Natural killer cell (primary cell): ENCODE data around the gene EPG5. TPM values are rescaled to one million over a fixed set of nuclear protein-coding genes. Genes with fewer than 3 reads are reported as not detected.

Source experiments
- ATAC-seq, 3 donors: fragments of 150-1000 bp in 2 of 3; fragments of 200-7000 bp in 1 of 3; cut with Tn5 transposase; 1 replicate in 1 of 3; 2 replicates in 2 of 3; pipeline ENCODE4 v1.10.0; 2021; ENCODE audit warnings: mild to moderate bottlenecking in 2 of 3, moderate library complexity in 2 of 3
- DNase-seq, 2 donors: peaks; one replicate each; pipeline versions ENCODE4 v3.0.0 to v3.0.0-alpha.2; 2013 to 2021; ENCODE audit warnings: mixed read lengths in 1 of 2
- H3K27ac ChIP-seq: one replicate; pipeline ENCODE4 v1.5.1; 2013; ENCODE audit warnings: mild to moderate bottlenecking, low read length
- H3K27me3 ChIP-seq: one replicate; pipeline ENCODE4 v1.6.1; 2013; ENCODE audit warnings: low read length; ENCODE audit not compliant: control insufficient read depth, insufficient read depth
- H3K36me3 ChIP-seq: one replicate; pipeline ENCODE4 v1.6.1; 2013; ENCODE audit warnings: low read length; ENCODE audit not compliant: control insufficient read depth, insufficient read depth
- H3K4me1 ChIP-seq: one replicate; pipeline ENCODE4 v1.6.1; 2013; ENCODE audit warnings: low read length; ENCODE audit not compliant: control insufficient read depth, insufficient read depth
- H3K4me3 ChIP-seq: one replicate; pipeline ENCODE4 v1.5.1; 2013; ENCODE audit warnings: low read length
- H3K9me3 ChIP-seq: one replicate; pipeline ENCODE4 v1.6.1; 2013; ENCODE audit warnings: low read length; ENCODE audit not compliant: control insufficient read depth, insufficient read depth
- H3K27ac Mint-ChIP-seq, 2 donors: one replicate each; pipeline ENCODE4 v1.8.0; 2022; ENCODE audit warnings: mild to moderate bottlenecking in 2 of 2, mixed read lengths in 2 of 2, moderate library complexity in 1 of 2
- H3K27me3 Mint-ChIP-seq, 2 donors: one replicate each; pipeline ENCODE4 v1.8.0; 2022; ENCODE audit warnings: low read depth in 2 of 2, mixed read lengths in 2 of 2
- H3K36me3 Mint-ChIP-seq: one replicate; pipeline ENCODE4 v1.8.0; 2022; ENCODE audit warnings: mixed read lengths
- H3K4me1 Mint-ChIP-seq, 2 donors: one replicate each; pipeline ENCODE4 v1.8.0; 2022; ENCODE audit warnings: mixed read lengths in 2 of 2
- H3K4me3 Mint-ChIP-seq: one replicate; pipeline ENCODE4 v1.8.0; 2022; ENCODE audit warnings: mild to moderate bottlenecking, moderate library complexity, mixed read lengths
- H3K9me3 Mint-ChIP-seq, 2 donors: one replicate each; pipeline ENCODE4 v1.8.0; 2022; ENCODE audit warnings: mixed read lengths in 2 of 2
- CTCF ChIP-seq: fragments of 200-600 bp; IDR thresholded peaks from one replicate; pipeline ENCODE4 v1.8.0; 2022; ENCODE audit warnings: antibody characterized with exemption
- WGBS: methylation state at CpG from one replicate; pipeline ENCODE4 v1.1.7; 2013; ENCODE audit warnings: missing lambda C conversion rate; ENCODE audit not compliant: insufficient coverage; 5-methylcytosine and 5-hydroxymethylcytosine counted together
- intact Hi-C: fragments of 100-400 bp; cut with micrococcal nuclease; formaldehyde crosslinking; loops from one replicate; pipeline ENCODE4 v1.14.2; 2022
- total RNA-seq, 4 donors: library from RNA; stranded (reverse); fragments of 120-200 nt in 1 of 4; gene quantifications; one replicate each; pipeline versions ENCODE4 v1.2.3 to v1.2.4, GENCODE V29; 2013 to 2022

The EPG5 gene
- total RNA-seq, 3 donors from 2014 or later (not counting 1 experiment from before 2014, with no cell fraction given) = 81.3 to 133 (median 99.6) TPM

- no peaks in the 10 kb centered on the region for H3K27me3 Mint-ChIP-seq
- no CpG with 5 or more reads among the region's 3 CpGs for WGBS
- Histone ChIP-seq H3K9me3 (no peaks in the 10 kb centered on the region), H3K27me3 (no peaks in the 10 kb centered on the region), H3K4me1 (no peaks in the 10 kb centered on the region), H3K4me3 (no peak overlapping the region), H3K27ac (no peak overlapping the region), H3K36me3 (peaks cover 9% of the 10 kb centered on the region)
- H3K4me1 Mint-ChIP-seq = peaks cover 7 to 18% of the 10 kb centered on the region in 2 donors
- H3K9me3 Mint-ChIP-seq = no peaks in the 10 kb centered on the region
- peak overlapping the region; percentile 43 to 49 for H3K27ac Mint-ChIP-seq
- no peak for TF ChIP-seq CTCF
- ATAC-seq = no peak
- no peak for DNase-seq
- peaks cover 13% of the 10 kb centered on the region for H3K36me3 Mint-ChIP-seq
- intact Hi-C loops = no loop called here
- H3K4me3 Mint-ChIP-seq = no peak overlapping the region
Observed at GRCh38 chr18:45847119-45847518, 120.0 kb downstream of the EPG5 start.

DNA sequence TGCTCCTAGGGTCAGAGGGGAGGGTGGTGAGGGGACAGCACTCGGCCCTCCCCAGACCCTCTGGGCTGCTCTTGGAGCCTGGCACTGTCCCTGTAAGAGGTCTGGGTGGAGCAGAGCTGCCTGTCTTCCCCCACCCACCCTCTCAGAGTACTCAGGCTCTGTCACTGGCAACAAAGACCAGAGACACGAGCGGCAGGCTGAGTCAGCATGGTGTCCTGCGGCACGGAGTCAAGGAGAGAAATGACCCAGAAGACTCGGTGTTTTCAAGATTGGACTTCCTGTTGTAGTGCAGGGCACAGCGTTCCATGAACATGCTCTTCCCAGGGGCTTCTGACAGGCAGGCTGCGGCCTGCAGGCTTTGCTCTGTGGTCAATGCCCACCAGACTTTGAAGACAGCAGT, 121.7 kb downstream of the EPG5 start:
- 80% methylated on average over 8 of the region's 8 CpGs for WGBS
- peaks cover 6% of the 10 kb centered on the region for H3K36me3 ChIP-seq
- Mint-ChIP-seq H3K27ac (peak overlapping the region; percentile 24 to 63), H3K27me3 (no peaks in the 10 kb centered on the region), H3K36me3 (no peaks in the 10 kb centered on the region), H3K9me3 (no peaks in the 10 kb centered on the region), H3K4me3 (no peak overlapping the region), H3K4me1 (peaks cover 7 to 18% of the 10 kb centered on the region in 2 donors)
- no peak for TF ChIP-seq CTCF
- ATAC-seq = no peak
- H3K4me3 ChIP-seq = no peak overlapping the region
- no peaks in the 10 kb centered on the region for H3K27me3 ChIP-seq
- no peaks in the 10 kb centered on the region for H3K4me1 ChIP-seq
- intact Hi-C loops = no loop called here
- H3K27ac ChIP-seq = no peak overlapping the region
- no peak for DNase-seq
- no peaks in the 10 kb centered on the region for H3K9me3 ChIP-seq

GRCh38 chr18:45844938-45845337, 122.2 kb downstream of the EPG5 start:
- peaks cover 7 to 18% of the 10 kb centered on the region in 2 donors for H3K4me1 Mint-ChIP-seq
- H3K27ac Mint-ChIP-seq = peak overlapping the region in 1 of 2 donors; percentile 39
- no peaks in the 10 kb centered on the region for H3K9me3 Mint-ChIP-seq
- no peak for TF ChIP-seq CTCF
- H3K9me3 ChIP-seq = no peaks in the 10 kb centered on the region
- no peaks in the 10 kb centered on the region for H3K27me3 Mint-ChIP-seq
- H3K36me3 ChIP-seq = peaks cover 6% of the 10 kb centered on the region
- no peak for ATAC-seq
- H3K36me3 Mint-ChIP-seq = no peaks in the 10 kb centered on the region
- DNase-seq = no peak
- no peak overlapping the region for H3K4me3 ChIP-seq
- WGBS = 84% methylated on average over 7 of the region's 7 CpGs
- H3K4me1 ChIP-seq = no peaks in the 10 kb centered on the region
- H3K4me3 Mint-ChIP-seq = no peak overlapping the region
- no peaks in the 10 kb centered on the region for H3K27me3 ChIP-seq
- intact Hi-C loops = no loop called here
- H3K27ac ChIP-seq = no peak overlapping the region

DNA sequence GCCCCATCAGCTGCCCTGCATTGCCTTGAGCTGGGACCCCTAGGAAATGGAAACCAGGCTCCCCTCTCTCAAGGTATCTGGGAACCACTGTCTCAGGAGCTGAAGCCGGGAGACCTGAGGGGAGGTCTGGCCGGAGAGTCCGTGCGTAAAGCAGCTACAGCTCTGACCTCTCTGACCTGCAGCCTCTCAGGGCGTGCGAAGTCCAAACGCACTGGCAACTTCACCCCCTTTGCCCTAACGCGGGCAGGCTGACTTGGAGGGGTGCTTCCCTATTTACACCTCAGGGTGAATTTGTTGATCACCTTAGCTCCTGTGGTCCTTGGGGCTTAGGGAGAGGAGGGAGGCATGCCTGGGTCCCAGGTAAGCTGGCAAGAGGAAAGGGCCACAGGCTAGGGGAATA, 124.1 kb downstream of the EPG5 start:
- DNase-seq (no peak), ATAC-seq (no peak)
- Histone ChIP-seq H3K4me3 (no peak overlapping the region), H3K27me3 (peaks cover 13% of the 10 kb centered on the region), H3K4me1 (peaks cover 5% of the 10 kb centered on the region), H3K9me3 (no peaks in the 10 kb centered on the region), H3K36me3 (no peaks in the 10 kb centered on the region), H3K27ac (no peak overlapping the region)
- intact Hi-C loops = no loop called here
- 93% methylated on average over 9 of the region's 9 CpGs for WGBS
- Mint-ChIP-seq H3K27ac (no peak overlapping the region), H3K9me3 (no peaks in the 10 kb centered on the region), H3K4me1 (peaks cover 19 to 26% of the 10 kb centered on the region in 2 donors), H3K4me3 (no peak overlapping the region), H3K36me3 (no peaks in the 10 kb centered on the region), H3K27me3 (peaks cover 5 to 16% of the 10 kb centered on the region in 2 donors)
- no peak for TF ChIP-seq CTCF
